ENCODE data around the gene NMUR1.

Gene NMUR1

GRCh38 chr2:231526341-231527090 lies 3.7 kb downstream of the NMUR1 start:
- peaks cover 25% of the 10 kb centered on the region for H3K4me1 Mint-ChIP-seq (ENCODE audit: low read depth)
- H3K27me3 Mint-ChIP-seq = peaks cover 92% of the 10 kb centered on the region
- intact Hi-C loops (cut with micrococcal nuclease) = no loop called here
- H3K9me3 Mint-ChIP-seq = no peaks in the 10 kb centered on the region
- no peak overlapping the region for H3K27ac Mint-ChIP-seq
- no peak overlapping the region for H3K4me3 Mint-ChIP-seq
- no peaks in the 10 kb centered on the region for H3K36me3 Mint-ChIP-seq (ENCODE audit: low read depth)

GRCh38 chr2:231525248-231526163 lies 4.7 kb downstream of the NMUR1 start:
- Mint-ChIP-seq H3K9me3 (no peaks in the 10 kb centered on the region), H3K4me3 (no peak overlapping the region), H3K36me3 (ENCODE audit: low read depth) (no peaks in the 10 kb centered on the region), H3K27me3 (peaks cover 92% of the 10 kb centered on the region), H3K27ac (no peak overlapping the region), H3K4me1 (ENCODE audit: low read depth) (peaks cover 22% of the 10 kb centered on the region)
- intact Hi-C loops (cut with micrococcal nuclease) = no loop called here

GRCh38 chr2:231524477-231525247 lies 5.6 kb downstream of the NMUR1 start:
- Mint-ChIP-seq H3K4me3 (no peak overlapping the region), H3K27me3 (peaks cover 92% of the 10 kb centered on the region), H3K36me3 (ENCODE audit: low read depth) (no peaks in the 10 kb centered on the region), H3K9me3 (no peaks in the 10 kb centered on the region), H3K27ac (no peak overlapping the region), H3K4me1 (ENCODE audit: low read depth) (peaks cover 20% of the 10 kb centered on the region)
- intact Hi-C loops (cut with micrococcal nuclease) = no loop called here

- Mint-ChIP-seq H3K9me3 (no peaks in the 10 kb centered on the region), H3K36me3 (ENCODE audit: low read depth) (no peaks in the 10 kb centered on the region), H3K4me1 (ENCODE audit: low read depth) (peaks cover 20% of the 10 kb centered on the region), H3K4me3 (no peak overlapping the region), H3K27me3 (peaks cover 92% of the 10 kb centered on the region), H3K27ac (no peak overlapping the region)
- intact Hi-C loops (cut with micrococcal nuclease) = no loop called here
Observed at GRCh38 chr2:231523451-231524285, 6.6 kb downstream of the NMUR1 start.

- H3K27ac Mint-ChIP-seq = no peak overlapping the region
Observed at GRCh38 chr2:231522418-231523180, 7.6 kb downstream of the NMUR1 start.

GRCh38 chr2:231521443-231521842 lies 8.8 kb downstream of the NMUR1 start:
- no peak overlapping the region for H3K4me3 Mint-ChIP-seq
- peaks cover 20% of the 10 kb centered on the region for H3K4me1 Mint-ChIP-seq (ENCODE audit: low read depth)
- peaks cover 75% of the 10 kb centered on the region for H3K27me3 Mint-ChIP-seq
- no peaks in the 10 kb centered on the region for H3K9me3 Mint-ChIP-seq
- no peak overlapping the region for H3K27ac Mint-ChIP-seq
- no peaks in the 10 kb centered on the region for H3K36me3 Mint-ChIP-seq (ENCODE audit: low read depth)
- intact Hi-C loops (cut with micrococcal nuclease) = no loop called here

More at GRCh38 chr2:231522418-231523180, 7.6 kb downstream of the NMUR1 start:
- Mint-ChIP-seq H3K4me1 (ENCODE audit: low read depth) (peaks cover 20% of the 10 kb centered on the region), H3K4me3 (no peak overlapping the region), H3K36me3 (ENCODE audit: low read depth) (no peaks in the 10 kb centered on the region), H3K27me3 (peaks cover 86% of the 10 kb centered on the region), H3K9me3 (no peaks in the 10 kb centered on the region)
- intact Hi-C loops (cut with micrococcal nuclease) = no loop called here

- H3K27ac Mint-ChIP-seq = no peak overlapping the region
- H3K4me1 Mint-ChIP-seq (ENCODE audit: low read depth) = peaks cover 21% of the 10 kb centered on the region
- H3K36me3 Mint-ChIP-seq (ENCODE audit: low read depth) = no peaks in the 10 kb centered on the region
- intact Hi-C loops (cut with micrococcal nuclease) = loop anchor here (5.0 kb wide), 1 partner anchor 82 kb away; no protein-coding TSS in a partner anchor
- H3K27me3 Mint-ChIP-seq = peaks cover 61% of the 10 kb centered on the region
- no peak overlapping the region for H3K4me3 Mint-ChIP-seq
- H3K9me3 Mint-ChIP-seq = no peaks in the 10 kb centered on the region
Observed at GRCh38 chr2:231519975-231520555, 10.2 kb downstream of the NMUR1 start.

- H3K27me3 Mint-ChIP-seq = peaks cover 49% of the 10 kb centered on the region
- intact Hi-C loops (cut with micrococcal nuclease) = loop anchor here (5.0 kb wide), 1 partner anchor 84 kb away; no protein-coding TSS in a partner anchor
Observed at GRCh38 chr2:231518771-231519170, 11.5 kb downstream of the NMUR1 start.

GRCh38 chr2:231515603-231516002 lies 14.6 kb downstream of the NMUR1 start:
- Mint-ChIP-seq H3K36me3 (ENCODE audit: low read depth) (peaks cover 9% of the 10 kb centered on the region), H3K4me3 (no peak overlapping the region), H3K27me3 (peaks cover 23% of the 10 kb centered on the region), H3K9me3 (no peaks in the 10 kb centered on the region), H3K27ac (no peak overlapping the region), H3K4me1 (ENCODE audit: low read depth) (peaks cover 12% of the 10 kb centered on the region)
- intact Hi-C loops (cut with micrococcal nuclease) = loop anchor here (5.0 kb wide), 1 partner anchor 87 kb away; no protein-coding TSS in a partner anchor

More at GRCh38 chr2:231518771-231519170, 11.5 kb downstream of the NMUR1 start:
- Mint-ChIP-seq H3K36me3 (ENCODE audit: low read depth) (peaks cover 9% of the 10 kb centered on the region), H3K4me3 (no peak overlapping the region), H3K27ac (no peak overlapping the region), H3K9me3 (no peaks in the 10 kb centered on the region), H3K4me1 (ENCODE audit: low read depth) (peaks cover 25% of the 10 kb centered on the region)

GRCh38 chr2:231514951-231515297 lies 15.3 kb downstream of the NMUR1 start:
- Mint-ChIP-seq H3K27ac (peak overlapping the region; percentile 88), H3K4me3 (peak overlapping the region; percentile 92), H3K27me3 (peaks cover 16% of the 10 kb centered on the region), H3K36me3 (ENCODE audit: low read depth) (peaks cover 9% of the 10 kb centered on the region), H3K4me1 (ENCODE audit: low read depth) (peaks cover 12% of the 10 kb centered on the region), H3K9me3 (no peaks in the 10 kb centered on the region)
- intact Hi-C loops (cut with micrococcal nuclease) = loop anchor here (5.0 kb wide), 1 partner anchor 87 kb away; no protein-coding TSS in a partner anchor

GRCh38 chr2:231514225-231514950 lies 15.9 kb downstream of the NMUR1 start:
- H3K4me1 Mint-ChIP-seq (ENCODE audit: low read depth) = peaks cover 12% of the 10 kb centered on the region
- H3K27ac Mint-ChIP-seq = peak overlapping the region; percentile 88
- peak overlapping the region; percentile 92 for H3K4me3 Mint-ChIP-seq
- H3K9me3 Mint-ChIP-seq = no peaks in the 10 kb centered on the region
- peaks cover 9% of the 10 kb centered on the region for H3K36me3 Mint-ChIP-seq (ENCODE audit: low read depth)
- intact Hi-C loops (cut with micrococcal nuclease) = no loop called here
- peaks cover 11% of the 10 kb centered on the region for H3K27me3 Mint-ChIP-seq
